ENCODE results near the gene CANT1.

- TF ChIP-seq EZH2 (IDR thresholded peaks at IDR 0.05) (no peak), POLR2AphosphoS5 (IDR thresholded peaks at IDR 0.05; ENCODE audit: borderline replicate concordance, low read depth, low read length) (no peak)
Observed at GRCh38 chr17:78977681-78977943, 32.0 kb downstream of the CANT1 start.
